A549 treated with ZK216348 at 1 μM for 4 hours (cell line): ENCODE data around the gene CHURC1. TPM values are rescaled to one million over a fixed set of nuclear protein-coding genes. Genes with fewer than 3 reads are reported as not detected.

Source experiments
- total RNA-seq: library from RNA; stranded (reverse); fragments of 200-300 nt; extraction: Qiagen RNA extraction; gene quantifications from 5 replicates; pipeline ENCODE4 v1.2.3, GENCODE V29; 2022; ENCODE audit warnings: low read depth

The CHURC1 gene
- 65.6 to 181 TPM (median 80.4 TPM) in 5 replicates for total RNA-seq

GRCh38 chr14:64914237-64915028 lies at the start of gene CHURC1:
TSS of gene CHURC1 (plus strand) at chr14:64914455. CDS start at chr14:64914496, 41 bp downstream.

GRCh38 chr14:64879635-64880220 lies 34.5 kb upstream of the CHURC1 start, which contains the start of gene SPTB:
TSS of gene SPTB (minus strand) at chr14:64879907. CDS start at chr14:64823094, 56,813 bp downstream.

GRCh38 chr14:64942531-64943111 lies 28.4 kb downstream of the CHURC1 start, which contains the start of gene GPX2:
TSS of gene GPX2 (minus strand) at chr14:64942745. CDS start at chr14:64942726, 19 bp downstream.

GRCh38 chr14:64971943-64972791 lies 57.9 kb downstream of the CHURC1 start, which contains the start of gene RAB15:
TSS of gene RAB15 (minus strand) at chr14:64972336. CDS start at chr14:64972076, 260 bp downstream.

Other genes starting within 250 kb of the CHURC1 start
- 19.8 to 37.8 TPM (median 31.5 TPM) in 5 replicates for gene PLEKHG3, start 210.0 kb upstream of the CHURC1 start, total RNA-seq
- gene SPTB, start 34.5 kb upstream of the CHURC1 start, total RNA-seq: 0.91 to 1.6 TPM (median 1.4 TPM) in 5 replicates
- gene GPX2, start 28.3 kb downstream of the CHURC1 start, total RNA-seq: 179 to 281 TPM (median 196 TPM) in 5 replicates
- 19.1 to 22.5 TPM (median 19.9 TPM) in 5 replicates for gene RAB15, start 57.9 kb downstream of the CHURC1 start, total RNA-seq
- 22.7 to 26.2 TPM (median 24.3 TPM) in 5 replicates for gene FNTB, start 72.4 kb downstream of the CHURC1 start, total RNA-seq
- gene MAX, start 188.1 kb downstream of the CHURC1 start, total RNA-seq: 51.1 to 58.8 TPM (median 55.7 TPM) in 5 replicates